Natural killer cell (primary cell): ENCODE data around the gene REEP1. TPM values are rescaled to one million over a fixed set of nuclear protein-coding genes. Genes with fewer than 3 reads are reported as not detected.

ENCODE experiments used
- ATAC-seq, 3 donors: fragments of 150-1000 bp in 2 of 3; fragments of 200-7000 bp in 1 of 3; cut with Tn5 transposase; 1 replicate in 1 of 3; 2 replicates in 2 of 3; pipeline ENCODE4 v1.10.0; 2021; ENCODE audit warnings: mild to moderate bottlenecking in 2 of 3, moderate library complexity in 2 of 3
- DNase-seq, 2 donors: peaks; one replicate each; pipeline versions ENCODE4 v3.0.0 to v3.0.0-alpha.2; 2013 to 2021; ENCODE audit warnings: mixed read lengths in 1 of 2
- H3K27ac ChIP-seq: one replicate; pipeline ENCODE4 v1.5.1; 2013; ENCODE audit warnings: mild to moderate bottlenecking, low read length
- H3K27me3 ChIP-seq: one replicate; pipeline ENCODE4 v1.6.1; 2013; ENCODE audit warnings: low read length; ENCODE audit not compliant: control insufficient read depth, insufficient read depth
- H3K36me3 ChIP-seq: one replicate; pipeline ENCODE4 v1.6.1; 2013; ENCODE audit warnings: low read length; ENCODE audit not compliant: control insufficient read depth, insufficient read depth
- H3K4me1 ChIP-seq: one replicate; pipeline ENCODE4 v1.6.1; 2013; ENCODE audit warnings: low read length; ENCODE audit not compliant: control insufficient read depth, insufficient read depth
- H3K4me3 ChIP-seq: one replicate; pipeline ENCODE4 v1.5.1; 2013; ENCODE audit warnings: low read length
- H3K9me3 ChIP-seq: one replicate; pipeline ENCODE4 v1.6.1; 2013; ENCODE audit warnings: low read length; ENCODE audit not compliant: control insufficient read depth, insufficient read depth
- H3K27ac Mint-ChIP-seq, 2 donors: one replicate each; pipeline ENCODE4 v1.8.0; 2022; ENCODE audit warnings: mild to moderate bottlenecking in 2 of 2, mixed read lengths in 2 of 2, moderate library complexity in 1 of 2
- H3K27me3 Mint-ChIP-seq, 2 donors: one replicate each; pipeline ENCODE4 v1.8.0; 2022; ENCODE audit warnings: low read depth in 2 of 2, mixed read lengths in 2 of 2
- H3K36me3 Mint-ChIP-seq: one replicate; pipeline ENCODE4 v1.8.0; 2022; ENCODE audit warnings: mixed read lengths
- H3K4me1 Mint-ChIP-seq, 2 donors: one replicate each; pipeline ENCODE4 v1.8.0; 2022; ENCODE audit warnings: mixed read lengths in 2 of 2
- H3K4me3 Mint-ChIP-seq: one replicate; pipeline ENCODE4 v1.8.0; 2022; ENCODE audit warnings: mild to moderate bottlenecking, moderate library complexity, mixed read lengths
- H3K9me3 Mint-ChIP-seq, 2 donors: one replicate each; pipeline ENCODE4 v1.8.0; 2022; ENCODE audit warnings: mixed read lengths in 2 of 2
- CTCF ChIP-seq: fragments of 200-600 bp; IDR thresholded peaks from one replicate; pipeline ENCODE4 v1.8.0; 2022; ENCODE audit warnings: antibody characterized with exemption
- WGBS: methylation state at CpG from one replicate; pipeline ENCODE4 v1.1.7; 2013; ENCODE audit warnings: missing lambda C conversion rate; ENCODE audit not compliant: insufficient coverage; 5-methylcytosine and 5-hydroxymethylcytosine counted together
- intact Hi-C: fragments of 100-400 bp; cut with micrococcal nuclease; formaldehyde crosslinking; loops from one replicate; pipeline ENCODE4 v1.14.2; 2022
- total RNA-seq, 4 donors: library from RNA; stranded (reverse); fragments of 120-200 nt in 1 of 4; gene quantifications; one replicate each; pipeline versions ENCODE4 v1.2.3 to v1.2.4, GENCODE V29; 2013 to 2022

REEP1 gene
- total RNA-seq, 3 donors from 2014 or later (not counting 1 experiment from before 2014, with no cell fraction given), result 0.10 TPM; not detected in 2

- no peak overlapping the region for H3K27ac ChIP-seq
- H3K4me1 Mint-ChIP-seq, result no peaks in the 10 kb centered on the region
- intact Hi-C loops, result no loop called here
- no peaks in the 10 kb centered on the region for H3K36me3 Mint-ChIP-seq
- no peaks in the 10 kb centered on the region for H3K4me1 ChIP-seq
- no peak for DNase-seq
- no peaks in the 10 kb centered on the region for H3K27me3 ChIP-seq
- H3K36me3 ChIP-seq, result no peaks in the 10 kb centered on the region
- no peak for ATAC-seq
- H3K27me3 Mint-ChIP-seq, result peaks cover 32 to 52% of the 10 kb centered on the region in 2 donors
- no peak overlapping the region for H3K27ac Mint-ChIP-seq
- no peak overlapping the region for H3K4me3 Mint-ChIP-seq
- no peak overlapping the region for H3K4me3 ChIP-seq
- no peaks in the 10 kb centered on the region for H3K9me3 Mint-ChIP-seq
- WGBS, result 74% methylated on average over 3 of the region's 3 CpGs
- no peaks in the 10 kb centered on the region for H3K9me3 ChIP-seq
- TF ChIP-seq CTCF, result no peak
Observed at GRCh38 chr2:86300496-86300895, 36.9 kb downstream of the REEP1 start.

DNA sequence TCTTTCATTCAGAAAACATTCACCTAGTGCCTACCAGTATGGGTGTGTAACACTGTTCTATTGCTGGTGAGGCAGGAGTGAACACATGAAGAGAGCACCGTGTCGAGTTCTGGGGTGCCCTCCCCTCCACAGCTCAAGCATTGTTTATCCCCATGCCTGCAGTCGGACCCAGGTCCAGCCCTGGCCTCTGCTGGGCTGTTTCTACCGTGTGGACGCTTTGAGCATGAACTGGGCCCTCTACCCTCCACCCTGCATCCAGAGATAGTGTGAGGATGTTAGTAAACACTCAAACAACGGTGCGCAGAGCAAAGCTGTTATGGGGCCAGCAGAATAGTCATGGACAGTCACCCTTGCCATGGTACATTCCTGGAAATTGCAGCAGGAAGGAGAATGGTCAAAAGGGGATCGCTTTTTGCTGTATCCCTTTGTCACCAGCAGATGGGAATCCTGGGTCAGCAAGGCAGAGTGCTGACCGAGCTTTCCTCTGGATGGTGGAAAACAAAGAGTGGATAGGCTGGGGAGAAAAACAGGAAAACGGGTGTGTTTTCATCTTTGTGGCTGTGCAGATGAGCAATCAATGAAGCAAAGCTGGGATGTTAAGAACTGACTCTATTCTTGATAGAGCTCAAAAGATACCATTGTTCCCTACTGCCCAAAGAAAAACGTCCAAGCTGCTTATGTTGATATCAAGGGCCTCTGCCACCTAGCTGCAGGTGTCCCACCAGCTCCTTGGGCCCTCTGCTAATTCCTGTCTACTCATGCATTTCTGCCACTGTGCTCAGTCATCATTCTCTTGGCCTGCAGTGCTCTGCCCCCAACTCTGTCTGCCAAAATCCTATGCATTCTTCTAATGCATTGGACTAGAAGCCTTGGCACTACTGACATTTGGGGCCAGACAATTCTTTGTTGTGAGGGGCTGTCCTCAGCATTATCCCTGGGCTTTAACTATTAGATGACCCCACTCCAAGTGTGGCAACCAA lies 38.7 kb downstream of the REEP1 start:
- no peak for TF ChIP-seq CTCF
- Mint-ChIP-seq H3K4me1 (no peaks in the 10 kb centered on the region), H3K4me3 (no peak overlapping the region), H3K36me3 (no peaks in the 10 kb centered on the region), H3K27ac (no peak overlapping the region), H3K27me3 (peaks cover 33 to 43% of the 10 kb centered on the region in 2 donors), H3K9me3 (no peaks in the 10 kb centered on the region)
- Histone ChIP-seq H3K27me3 (no peaks in the 10 kb centered on the region), H3K36me3 (no peaks in the 10 kb centered on the region), H3K9me3 (no peaks in the 10 kb centered on the region), H3K4me1 (no peaks in the 10 kb centered on the region), H3K27ac (no peak overlapping the region), H3K4me3 (no peak overlapping the region)
- intact Hi-C loops, result no loop called here
- ATAC-seq, result no peak
- DNase-seq, result no peak
- WGBS, result 71% methylated on average over 11 of the region's 11 CpGs

- Histone ChIP-seq H3K36me3 (no peaks in the 10 kb centered on the region), H3K27me3 (no peaks in the 10 kb centered on the region), H3K27ac (no peak overlapping the region), H3K9me3 (no peaks in the 10 kb centered on the region), H3K4me3 (no peak overlapping the region), H3K4me1 (no peaks in the 10 kb centered on the region)
- Mint-ChIP-seq H3K27ac (no peak overlapping the region), H3K4me1 (no peaks in the 10 kb centered on the region), H3K36me3 (no peaks in the 10 kb centered on the region), H3K9me3 (no peaks in the 10 kb centered on the region), H3K27me3 (peaks cover 35 to 39% of the 10 kb centered on the region in 2 donors), H3K4me3 (no peak overlapping the region)
- no peak for TF ChIP-seq CTCF
- intact Hi-C loops, result no loop called here
- ATAC-seq (no peak), DNase-seq (peak in 1 of 2 donors; percentile 7)
- 61% methylated on average over 3 of the region's 5 CpGs for WGBS
Observed at GRCh38 chr2:86297382-86298147, 39.9 kb downstream of the REEP1 start.
